Measurements from ENCODE around the gene HJV.

The HJV gene

GRCh38 chr1:145979746-145980456, 41.6 kb downstream of the HJV start:
- no peak for TF ChIP-seq EP300 (IDR thresholded peaks at IDR 0.05; ENCODE audit: borderline replicate concordance)
- no peak for TF ChIP-seq TAF1 (IDR thresholded peaks at IDR 0.05; ENCODE audit: low read depth)
- no peak for TF ChIP-seq REST (IDR thresholded peaks at IDR 0.05; ENCODE audit: low read depth)
- TF ChIP-seq CREB1 (IDR thresholded peaks at IDR 0.05; ENCODE audit: low read depth): no peak
- TF ChIP-seq NFIC (IDR thresholded peaks at IDR 0.05): no peak
- TF ChIP-seq MAX (IDR thresholded peaks at IDR 0.05): no peak
- no peak for TF ChIP-seq RAD21 (IDR thresholded peaks at IDR 0.05; ENCODE audit: low read depth)
- TF ChIP-seq TEAD4 (IDR thresholded peaks at IDR 0.05): 0 out of 2 replicates have a peak, but pooled peaks have one; percentile 3
- no peak for TF ChIP-seq EGR1 (IDR thresholded peaks at IDR 0.05)
- no peak for TF ChIP-seq ZBTB7A (IDR thresholded peaks at IDR 0.05; ENCODE audit: low read depth)
- TF ChIP-seq USF1 (IDR thresholded peaks at IDR 0.05): no peak
- 0 out of 2 replicates have a peak, but pooled peaks have one; percentile 6 for TF ChIP-seq TCF12 (IDR thresholded peaks at IDR 0.05; ENCODE audit: low read depth)
- peak; percentile 52; the same call in 1 of the 2 replicates for TF ChIP-seq FOXM1 (IDR thresholded peaks at IDR 0.05; ENCODE audit: borderline replicate concordance, low read depth)
- TF ChIP-seq YY1 (IDR thresholded peaks at IDR 0.05; ENCODE audit: low read depth): no peak
- TF ChIP-seq CEBPB (IDR thresholded peaks at IDR 0.05): 0 out of 2 replicates have a peak, but pooled peaks have one; percentile 50

GRCh38 chr1:145978854-145979745, 42.4 kb downstream of the HJV start:
- no peak for TF ChIP-seq REST (IDR thresholded peaks at IDR 0.05; ENCODE audit: low read depth)
- TF ChIP-seq TAF1 (IDR thresholded peaks at IDR 0.05; ENCODE audit: low read depth): peak; percentile 36; the same call in 1 of the 2 replicates
- TF ChIP-seq NFIC (IDR thresholded peaks at IDR 0.05): peak; percentile 37; the same call in 1 of the 2 replicates
- TF ChIP-seq CREB1 (IDR thresholded peaks at IDR 0.05; ENCODE audit: low read depth): peak; percentile 49
- TF ChIP-seq FOXM1 (IDR thresholded peaks at IDR 0.05; ENCODE audit: borderline replicate concordance, low read depth): peak; percentile 80
- TF ChIP-seq YY1 (IDR thresholded peaks at IDR 0.05; ENCODE audit: low read depth): no peak; the same call in 1 of the 2 replicates
- TF ChIP-seq MAX (IDR thresholded peaks at IDR 0.05): peak; percentile 88
- TF ChIP-seq RAD21 (IDR thresholded peaks at IDR 0.05; ENCODE audit: low read depth): no peak
- TF ChIP-seq EP300 (IDR thresholded peaks at IDR 0.05; ENCODE audit: borderline replicate concordance): peak; percentile 55
- no peak; the same call in 1 of the 2 replicates for TF ChIP-seq USF1 (IDR thresholded peaks at IDR 0.05)
- TF ChIP-seq ZBTB7A (IDR thresholded peaks at IDR 0.05; ENCODE audit: low read depth): no peak
- 0 out of 2 replicates have a peak, but pooled peaks have one; percentile 43 for TF ChIP-seq EGR1 (IDR thresholded peaks at IDR 0.05)
- TF ChIP-seq CEBPB (IDR thresholded peaks at IDR 0.05): 0 out of 2 replicates have a peak, but pooled peaks have one; percentile 5
- peak; percentile 67; the same call in 1 of the 2 replicates for TF ChIP-seq TCF12 (IDR thresholded peaks at IDR 0.05; ENCODE audit: low read depth)
- TF ChIP-seq TEAD4 (IDR thresholded peaks at IDR 0.05): peak; percentile 51

GRCh38 chr1:145978471-145978853, 43.1 kb downstream of the HJV start:
- no peak for TF ChIP-seq TEAD4 (IDR thresholded peaks at IDR 0.05)
- TF ChIP-seq USF1 (IDR thresholded peaks at IDR 0.05): no peak
- TF ChIP-seq FOXM1 (IDR thresholded peaks at IDR 0.05; ENCODE audit: borderline replicate concordance, low read depth): no peak
- TF ChIP-seq ZBTB7A (IDR thresholded peaks at IDR 0.05; ENCODE audit: low read depth): no peak
- TF ChIP-seq EGR1 (IDR thresholded peaks at IDR 0.05): no peak
- TF ChIP-seq YY1 (IDR thresholded peaks at IDR 0.05; ENCODE audit: low read depth): no peak
- no peak for TF ChIP-seq RAD21 (IDR thresholded peaks at IDR 0.05; ENCODE audit: low read depth)
- no peak for TF ChIP-seq EP300 (IDR thresholded peaks at IDR 0.05; ENCODE audit: borderline replicate concordance)
- TF ChIP-seq CEBPB (IDR thresholded peaks at IDR 0.05): no peak
- no peak for TF ChIP-seq TCF12 (IDR thresholded peaks at IDR 0.05; ENCODE audit: low read depth)
- no peak for TF ChIP-seq CREB1 (IDR thresholded peaks at IDR 0.05; ENCODE audit: low read depth)
- TF ChIP-seq TAF1 (IDR thresholded peaks at IDR 0.05; ENCODE audit: low read depth): no peak
- no peak for TF ChIP-seq MAX (IDR thresholded peaks at IDR 0.05)
- TF ChIP-seq REST (IDR thresholded peaks at IDR 0.05; ENCODE audit: low read depth): no peak
- TF ChIP-seq NFIC (IDR thresholded peaks at IDR 0.05): no peak

All from Ishikawa (cell line).